Endodermal cell (in vitro differentiated cells): ENCODE measurements around the gene IPPK. TPM values are rescaled to one million over a fixed set of nuclear protein-coding genes. Genes with fewer than 3 reads are reported as not detected.

Experiments
- DNase-seq: peaks from one replicate; pipeline ENCODE4 v3.0.0-alpha.2; 2017
- H3K27ac ChIP-seq: 2 replicates; pipeline ENCODE4 v1.5.1; 2013; ENCODE audit warnings: mild to moderate bottlenecking, low read depth, low read length, moderate library complexity
- H3K27me3 ChIP-seq: 2 replicates; pipeline ENCODE4 v1.6.1; 2013; ENCODE audit warnings: mild to moderate bottlenecking, low read length, moderate library complexity; ENCODE audit not compliant: insufficient read depth, control insufficient read depth, poor library complexity, severe bottlenecking
- H3K36me3 ChIP-seq: 2 replicates; pipeline ENCODE4 v1.7.0; 2013; ENCODE audit warnings: mild to moderate bottlenecking, low read length, moderate library complexity; ENCODE audit not compliant: control insufficient read depth, insufficient read depth
- H3K4me1 ChIP-seq: one replicate; pipeline ENCODE4 v1.7.0; 2013; ENCODE audit warnings: low read length; ENCODE audit not compliant: control insufficient read depth, insufficient read depth
- H3K4me3 ChIP-seq: 2 replicates; pipeline ENCODE4 v1.5.1; 2013; ENCODE audit warnings: mild to moderate bottlenecking, low read length, moderate library complexity
- H3K9ac ChIP-seq: 2 replicates; pipeline ENCODE4 v1.6.1; 2013; ENCODE audit warnings: mild to moderate bottlenecking, low read length, moderate library complexity; ENCODE audit not compliant: poor library complexity, severe bottlenecking; ENCODE audit errors: extremely low read depth
- H3K9me3 ChIP-seq: 2 replicates; pipeline ENCODE4 v1.6.1; 2013; ENCODE audit warnings: mild to moderate bottlenecking, low read length, moderate library complexity; ENCODE audit not compliant: control insufficient read depth
- H3K27ac Mint-ChIP-seq: 2 replicates; pipeline ENCODE4 v1.8.0; 2020; ENCODE audit warnings: mixed read lengths
- H3K27me3 Mint-ChIP-seq: 2 replicates; pipeline ENCODE4 v1.8.0; 2021; ENCODE audit warnings: mild to moderate bottlenecking, mixed read lengths; ENCODE audit not compliant: insufficient read depth
- H3K36me3 Mint-ChIP-seq: 2 replicates; pipeline ENCODE4 v1.8.0; 2020; ENCODE audit warnings: low read depth, mixed read lengths
- H3K4me1 Mint-ChIP-seq: 2 replicates; pipeline ENCODE4 v1.8.0; 2020; ENCODE audit warnings: mixed read lengths
- H3K4me3 Mint-ChIP-seq: 2 replicates; pipeline ENCODE4 v1.8.0; 2020; ENCODE audit warnings: mild to moderate bottlenecking, moderate library complexity, mixed read lengths
- H3K9me3 Mint-ChIP-seq: 2 replicates; pipeline ENCODE4 v1.8.0; 2020; ENCODE audit warnings: mild to moderate bottlenecking, mixed read lengths
- CTCF ChIP-seq: fragments of 200-600 bp; sonication (generic); conservative IDR thresholded peaks from 2 replicates; pipeline ENCODE4 v1.5.0; 2021; ENCODE audit warnings: antibody characterized with exemption, mild to moderate bottlenecking
- WGBS, 2 experiments: methylation state at CpG; one replicate each; pipeline versions ENCODE4 v1.1.5 to v1.1.7; 2013; ENCODE audit warnings: missing lambda C conversion rate in 2 of 2, mixed read lengths in 1 of 2; ENCODE audit not compliant: insufficient coverage in 1 of 2, insufficient read length in 1 of 2; 5-methylcytosine and 5-hydroxymethylcytosine counted together
- total RNA-seq, 2 donors: library from RNA; stranded (reverse); fragmentation: NEBNext Ultra II Directional in 1 of 2; extraction: Animal tissue kit (Norgen Biotek cat#: 25700) in 1 of 2; gene quantifications; 2 replicates in 1 of 2; 3 replicates in 1 of 2; pipeline ENCODE4 v1.2.1, GENCODE V29; 2021

The IPPK gene
- total RNA-seq, 2 donors from 2014 or later, result 9.3 TPM

GRCh38 chr9:92618633-92619225, 51.2 kb downstream of the IPPK start:
- 89 to 95% methylated on average over 10 of the region's 10 CpGs for WGBS, 2 experiments
- no peak overlapping the region for H3K27ac ChIP-seq
- H3K9ac ChIP-seq, result no peak overlapping the region
- H3K4me3 ChIP-seq, result no peak overlapping the region
- H3K9me3 Mint-ChIP-seq, result no peaks in the 10 kb centered on the region
- H3K4me1 Mint-ChIP-seq, result peaks cover 9% of the 10 kb centered on the region
- TF ChIP-seq CTCF, result no peak
- H3K36me3 Mint-ChIP-seq, result peaks cover 53% of the 10 kb centered on the region
- DNase-seq, result peak; percentile 7
- H3K27me3 ChIP-seq, result no peaks in the 10 kb centered on the region
- no peaks in the 10 kb centered on the region for H3K4me1 ChIP-seq
- no peaks in the 10 kb centered on the region for H3K9me3 ChIP-seq
- H3K27me3 Mint-ChIP-seq, result no peaks in the 10 kb centered on the region
- no peak overlapping the region for H3K27ac Mint-ChIP-seq
- H3K36me3 ChIP-seq, result peaks cover 51% of the 10 kb centered on the region
- no peak overlapping the region for H3K4me3 Mint-ChIP-seq

- Mint-ChIP-seq H3K36me3 (peaks cover 50% of the 10 kb centered on the region), H3K9me3 (no peaks in the 10 kb centered on the region), H3K4me1 (peaks cover 9% of the 10 kb centered on the region), H3K27me3 (no peaks in the 10 kb centered on the region), H3K4me3 (no peak overlapping the region), H3K27ac (peak overlapping the region; percentile 80)
- H3K36me3 ChIP-seq, result peaks cover 48% of the 10 kb centered on the region
- DNase-seq, result no peak
- no peak for TF ChIP-seq CTCF
- no peak overlapping the region for H3K4me3 ChIP-seq
- H3K4me1 ChIP-seq, result no peaks in the 10 kb centered on the region
- H3K27ac ChIP-seq, result no peak overlapping the region
- H3K27me3 ChIP-seq, result no peaks in the 10 kb centered on the region
- no peak overlapping the region for H3K9ac ChIP-seq
- no peaks in the 10 kb centered on the region for H3K9me3 ChIP-seq
- 94 to 95% methylated on average over 8 to 11 of the region's 11 CpGs for WGBS, 2 experiments
Observed at GRCh38 chr9:92617951-92618510, 51.9 kb downstream of the IPPK start.

DNA sequence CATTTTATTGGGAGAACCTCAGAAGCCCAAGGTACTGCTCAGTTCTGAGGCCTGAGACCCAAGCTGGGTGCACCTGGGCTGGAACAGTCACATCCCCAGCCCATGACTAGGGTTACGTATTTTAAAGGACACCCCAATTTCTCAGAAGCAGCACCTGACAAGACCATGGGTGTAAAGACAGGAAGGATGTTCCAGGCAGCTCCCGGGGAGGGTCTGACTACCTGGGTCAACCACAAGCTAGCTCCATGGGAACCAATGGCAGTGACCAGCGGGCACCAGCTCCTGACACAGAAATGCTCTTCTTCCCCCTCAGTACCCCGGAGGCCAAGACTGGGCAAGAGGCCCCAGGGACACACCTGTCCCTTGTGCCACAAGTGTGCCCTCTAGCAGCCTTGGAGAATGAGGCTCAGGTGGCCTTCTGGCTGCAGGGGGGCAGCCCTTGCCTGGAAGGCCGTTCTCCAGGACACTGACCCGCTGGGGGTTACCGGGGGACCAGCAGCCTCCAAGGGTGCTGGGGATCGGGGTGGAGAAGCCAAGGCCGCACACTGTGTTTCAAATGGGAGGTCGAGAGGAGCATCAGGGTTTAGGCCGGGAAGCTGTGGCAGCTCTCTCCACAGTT, 52.6 kb downstream of the IPPK start:
- Histone ChIP-seq H3K9ac (no peak overlapping the region), H3K27me3 (no peaks in the 10 kb centered on the region), H3K4me3 (no peak overlapping the region), H3K27ac (no peak overlapping the region), H3K36me3 (peaks cover 48% of the 10 kb centered on the region), H3K9me3 (no peaks in the 10 kb centered on the region), H3K4me1 (no peaks in the 10 kb centered on the region)
- Mint-ChIP-seq H3K4me3 (no peak overlapping the region), H3K27ac (peak overlapping the region; percentile 80), H3K27me3 (no peaks in the 10 kb centered on the region), H3K9me3 (no peaks in the 10 kb centered on the region), H3K4me1 (peaks cover 9% of the 10 kb centered on the region), H3K36me3 (peaks cover 52% of the 10 kb centered on the region)
- 93 to 100% methylated on average over 1 to 11 of the region's 11 CpGs for WGBS, 2 experiments
- no peak for TF ChIP-seq CTCF
- no peak for DNase-seq
